ENCODE measurements around the gene NES.

- no peak for TF ChIP-seq POLR2A (IDR thresholded peaks at IDR 0.05; ENCODE audit: low read depth, low read length)
- no peak for TF ChIP-seq POLR2AphosphoS5 (IDR thresholded peaks at IDR 0.05; ENCODE audit: low read depth, low read length)
- TF ChIP-seq POU2F2 (IDR thresholded peaks at IDR 0.05; ENCODE audit: low read depth, low read length): no peak
- no peak for TF ChIP-seq SPI1 (IDR thresholded peaks at IDR 0.05; ENCODE audit: low read depth, low read length)
- TF ChIP-seq TAF1 (IDR thresholded peaks at IDR 0.05; ENCODE audit: low read depth, low read length): no peak
Measured at GRCh38 chr1:156689035-156689952, 12.1 kb upstream of the NES start.

Data from GM12891 (cell line).